Keratinocyte (primary cell): ENCODE data around the gene METRNL. TPM values are rescaled to one million over a fixed set of nuclear protein-coding genes. Genes with fewer than 3 reads are reported as not detected.

Experiments used
- DNase-seq: peaks from one replicate; pipeline ENCODE4 v3.0.0-alpha.2; 2011; ENCODE audit warnings: low read depth, missing footprints, low spot score
- FAIRE-seq: peaks from 2 replicates; lab custom pipeline; 2011; peaks lifted over from hg19 to GRCh38; lab: Jason Lieb, UNC
- H2AFZ ChIP-seq: 2 replicates; pipeline ENCODE4 v1.6.0; 2012; ENCODE audit warnings: low read length, control low read depth, inconsistent platforms; ENCODE audit not compliant: control insufficient read depth
- H3K27ac ChIP-seq: 2 replicates; pipeline ENCODE4 v1.5.1; 2011; ENCODE audit warnings: low read length; ENCODE audit not compliant: control insufficient read depth, insufficient read depth
- H3K27me3 ChIP-seq: 3 replicates; pipeline ENCODE4 v1.6.0; 2011; ENCODE audit warnings: low read length; ENCODE audit not compliant: control insufficient read depth, insufficient read depth; ENCODE audit errors: extremely low read depth
- H3K36me3 ChIP-seq, 2 experiments: 2 replicates in 1 of 2; 3 replicates in 1 of 2; pipeline ENCODE4 v1.5.1; 2011; ENCODE audit warnings: low read length in 2 of 2, mild to moderate bottlenecking in 1 of 2; ENCODE audit not compliant: control insufficient read depth in 2 of 2, insufficient read depth in 2 of 2; ENCODE audit errors: extremely low read depth in 1 of 2
- H3K4me1 ChIP-seq: 3 replicates; pipeline ENCODE4 v1.5.1; 2011; ENCODE audit warnings: low read length; ENCODE audit not compliant: control insufficient read depth, insufficient read depth; ENCODE audit errors: extremely low read depth
- H3K4me2 ChIP-seq: 3 replicates; pipeline ENCODE4 v1.6.0; 2011; ENCODE audit warnings: low read depth, low read length; ENCODE audit not compliant: control insufficient read depth, insufficient read depth; ENCODE audit errors: extremely low read depth
- H3K4me3 ChIP-seq, 3 experiments: fragments of 200-600 bp in 1 of 3; sonication (generic) in 1 of 3; 2 replicates in 2 of 3; 3 replicates in 1 of 3; pipeline ENCODE4 v1.5.1; 2011 to 2016; ENCODE audit warnings: low read length in 3 of 3, mild to moderate bottlenecking in 3 of 3, control low read depth in 2 of 3, inconsistent platforms in 1 of 3, low read depth in 1 of 3, mixed read lengths in 1 of 3, mixed run types in 1 of 3, moderate library complexity in 1 of 3; ENCODE audit not compliant: control insufficient read depth in 2 of 3, insufficient read depth in 2 of 3; ENCODE audit errors: extremely low read depth in 1 of 3
- H3K79me2 ChIP-seq: 2 replicates; pipeline ENCODE4 v1.6.0; 2012; ENCODE audit warnings: low read length; ENCODE audit not compliant: control insufficient read depth, insufficient read depth
- H3K9ac ChIP-seq: 3 replicates; pipeline ENCODE4 v1.6.0; 2011; ENCODE audit warnings: low read length; ENCODE audit not compliant: control insufficient read depth, insufficient read depth; ENCODE audit errors: extremely low read depth
- H3K9me1 ChIP-seq: 3 replicates; pipeline ENCODE4 v1.6.0; 2011; ENCODE audit warnings: low read length; ENCODE audit not compliant: control insufficient read depth, insufficient read depth; ENCODE audit errors: extremely low read depth
- H3K9me3 ChIP-seq: 2 replicates; pipeline ENCODE4 v1.5.1; 2012; ENCODE audit warnings: low read depth, low read length; ENCODE audit not compliant: control insufficient read depth
- H4K20me1 ChIP-seq: 3 replicates; pipeline ENCODE4 v1.6.0; 2011; ENCODE audit warnings: low read length; ENCODE audit not compliant: control insufficient read depth, insufficient read depth; ENCODE audit errors: extremely low read depth
- CTCF ChIP-seq, 3 experiments: IDR thresholded peaks in 1 of 3; conservative IDR thresholded peaks in 1 of 3; optimal IDR thresholded peaks in 1 of 3; 2 replicates in 2 of 3; 3 replicates in 1 of 3; pipeline versions ENCODE3 to v1.5.1; 2011; ENCODE audit warnings: low read length in 3 of 3, mild to moderate bottlenecking in 3 of 3, moderate library complexity in 2 of 3, control low read depth in 1 of 3, inconsistent platforms in 1 of 3; ENCODE audit not compliant: insufficient read depth in 2 of 3; ENCODE audit errors: extremely low read depth in 1 of 3
- EZH2 ChIP-seq: IDR thresholded peaks from one replicate; pipeline ENCODE4 v1.6.1; 2012; ENCODE audit warnings: inconsistent platforms, mild to moderate bottlenecking, low read length, moderate library complexity
- dilution Hi-C: fragments of 300-500 bp; cut with MboI; formaldehyde crosslinking; loops from one replicate; pipeline ENCODE4 v1.7.0; 2020; ENCODE audit warnings: low sequenced_read_pairs; ENCODE audit not compliant: extremely low pct_ligation_motif_present
- polyA plus RNA-seq, 5 experiments: library from polyadenylated mRNA; depleted of rRNA in 3 of 5; stranded (reverse) in 3 of 5; stranded (forward) in 1 of 5; unstranded in 1 of 5; fragments of >200 nt; gene quantifications; 1 replicate in 1 of 5; 2 replicates in 3 of 5; 3 replicates in 1 of 5; pipeline versions ENCODE4 v1.2.1 to v1.2.3, GENCODE V29; 2011 to 2012; ENCODE audit warnings: missing spikeins in 2 of 5, low read depth in 1 of 5, low replicate concordance in 1 of 5

METRNL gene
- polyA plus RNA-seq, 1 donor (not counting 4 experiments of a cell fraction or from before 2014, with no cell fraction given) = 3.1 TPM

- no peaks in the 10 kb centered on the region for H3K9me1 ChIP-seq
- no peak overlapping the region for H3K4me3 ChIP-seq
- H3K4me2 ChIP-seq = no peak overlapping the region
- no peak overlapping the region for H3K9ac ChIP-seq
- no peaks in the 10 kb centered on the region for H3K79me2 ChIP-seq
- H3K27me3 ChIP-seq = peaks cover 6% of the 10 kb centered on the region
- H3K36me3 ChIP-seq = no peaks in the 10 kb centered on the region
- DNase-seq (no peak), FAIRE-seq (no peak)
- TF ChIP-seq EZH2 (no peak), CTCF (optimal IDR thresholded peaks at IDR 0.05 in 1 of 3, IDR thresholded peaks at IDR 0.05 in 1 of 3, conservative IDR thresholded peaks at IDR 0.05 in 1 of 3; ENCODE audit: extremely low read depth in 1 of 3, insufficient read depth in 2 of 3, low read length in 3 of 3) (no peak)
- H3K9me3 ChIP-seq = no peaks in the 10 kb centered on the region
- H3K27ac ChIP-seq = no peak overlapping the region
- dilution Hi-C loops = no loop called here
- H4K20me1 ChIP-seq = no peaks in the 10 kb centered on the region
- H2AFZ ChIP-seq = no peak overlapping the region
- H3K4me1 ChIP-seq = no peaks in the 10 kb centered on the region
These were observed 23.4 kb upstream of the METRNL start for GRCh38 chr17:83055911-83056582.

GRCh38 chr17:83056583-83057396, 22.6 kb upstream of the METRNL start:
- no peak for FAIRE-seq
- no peak overlapping the region for H3K4me2 ChIP-seq

More at GRCh38 chr17:83056583-83057396, 22.6 kb upstream of the METRNL start:
- peaks cover 6% of the 10 kb centered on the region for H3K27me3 ChIP-seq
- H3K79me2 ChIP-seq = no peaks in the 10 kb centered on the region
- H3K4me1 ChIP-seq = no peaks in the 10 kb centered on the region
- no peaks in the 10 kb centered on the region for H3K9me3 ChIP-seq
- no peaks in the 10 kb centered on the region for H3K9me1 ChIP-seq
- TF ChIP-seq EZH2 (no peak), CTCF (optimal IDR thresholded peaks at IDR 0.05 in 1 of 3, IDR thresholded peaks at IDR 0.05 in 1 of 3, conservative IDR thresholded peaks at IDR 0.05 in 1 of 3; ENCODE audit: extremely low read depth in 1 of 3, insufficient read depth in 2 of 3, low read length in 3 of 3) (no peak)
- no peak overlapping the region for H3K4me3 ChIP-seq
- DNase-seq = no peak
- no peaks in the 10 kb centered on the region for H4K20me1 ChIP-seq
- no peaks in the 10 kb centered on the region for H3K36me3 ChIP-seq
- H3K9ac ChIP-seq = no peak overlapping the region
- H2AFZ ChIP-seq = no peak overlapping the region
- dilution Hi-C loops = no loop called here
- H3K27ac ChIP-seq = no peak overlapping the region
